K562 (cell line): ENCODE measurements around the gene DCAF4. TPM values are rescaled to one million over a fixed set of nuclear protein-coding genes. Genes with fewer than 3 reads are reported as not detected.

Experiments used
- ATAC-seq: fragments of 200-7000 bp; cut with Tn5 transposase; 3 replicates; pipeline ENCODE4 v1.9.1; 2020; ENCODE audit warnings: moderate library complexity
- BruUV-seq: library from RNA; stranded (reverse); fragments of 400-500 nt; replicated peaks from 2 replicates; lab custom pipeline; 2021; lab: Mats Ljungman, UMichigan
- CTCF ChIA-PET: fragments of 300-600 bp; formaldehyde crosslinking; extraction: SDS; loops from one replicate; lab custom pipeline; 2021; ENCODE audit warnings: low intra/inter-chr PET ratio; lab: Yijun Ruan, JAX
- POLR2A ChIA-PET: fragments of 300-600, 350-650 bp; sonication (Branson Sonifier 250); formaldehyde crosslinking; extraction: SDS; loops from one replicate; lab custom pipeline; 2021; ENCODE audit warnings: antibody characterized with exemption, inconsistent platforms; lab: Yijun Ruan, JAX
- DNase-seq, 4 experiments: peaks; one replicate each; pipeline versions ENCODE4 v3.0.0 to v3.0.0-alpha.2; 2011 to 2018; ENCODE audit warnings: low spot score in 3 of 4, mixed read lengths in 3 of 4; ENCODE audit errors: extremely low read depth in 1 of 4
- FAIRE-seq: peaks from 2 replicates; lab custom pipeline; 2011; peaks lifted over from hg19 to GRCh38; lab: Jason Lieb, UNC
- H2AFZ ChIP-seq: 2 replicates; pipeline ENCODE4 v1.6.0; 2011; ENCODE audit warnings: low read depth, low read length, control low read depth, inconsistent platforms
- H3K27ac ChIP-seq: fragments of 200-600 bp; 3 replicates; pipeline ENCODE4 v1.8.0; 2011; ENCODE audit warnings: low read depth, mild to moderate bottlenecking, control low read depth, inconsistent platforms, low read length, moderate library complexity, mixed read lengths; ENCODE audit errors: extremely low read depth
- H3K27me3 ChIP-seq, 2 experiments: fragments of 300-600 bp in 1 of 2; 2 replicates in 1 of 2; 3 replicates in 1 of 2; pipeline versions ENCODE4 v1.6.0 to v1.8.0; 2011; ENCODE audit warnings: inconsistent platforms in 2 of 2, low read length in 2 of 2, mild to moderate bottlenecking in 1 of 2, mixed read lengths in 1 of 2, moderate library complexity in 1 of 2; ENCODE audit not compliant: control insufficient read depth in 2 of 2, insufficient read depth in 2 of 2
- H3K36me3 ChIP-seq: fragments of 300-600 bp; 3 replicates; pipeline ENCODE4 v1.8.0; 2011; ENCODE audit warnings: mild to moderate bottlenecking, low read length, inconsistent platforms; ENCODE audit not compliant: control insufficient read depth, insufficient read depth
- H3K4me1 ChIP-seq, 2 experiments: fragments of 200-600 bp in 1 of 2; replicated peaks in 1 of 2; 2 replicates in 1 of 2; 3 replicates in 1 of 2; pipeline versions ENCODE4 v1.5.1 to v1.8.0; 2011; ENCODE audit warnings: inconsistent platforms in 2 of 2, low read length in 2 of 2, mild to moderate bottlenecking in 1 of 2, mixed read lengths in 1 of 2, moderate library complexity in 1 of 2; ENCODE audit not compliant: control insufficient read depth in 2 of 2, insufficient read depth in 2 of 2
- H3K4me2 ChIP-seq: 2 replicates; pipeline ENCODE4 v1.6.1; 2011; ENCODE audit warnings: low read length, control low read depth, inconsistent platforms, mixed read lengths; ENCODE audit not compliant: insufficient read depth
- H3K4me3 ChIP-seq: fragments of 200-600 bp; sonication (generic), shearing (Covaris generic); 2 replicates; pipeline ENCODE4 v1.5.1; 2016; ENCODE audit warnings: control low read depth, inconsistent platforms
- H3K79me2 ChIP-seq: fragments of 200-600 bp; 3 replicates; pipeline ENCODE4 v1.8.0; 2011; ENCODE audit warnings: low read length, inconsistent platforms; ENCODE audit not compliant: control insufficient read depth, insufficient read depth
- H3K9ac ChIP-seq, 2 experiments: 2 replicates each; pipeline versions ENCODE4 v1.6.0 to v1.6.1; 2011; ENCODE audit warnings: low read depth in 2 of 2, low read length in 2 of 2, control low read depth in 1 of 2, inconsistent platforms in 1 of 2, mild to moderate bottlenecking in 1 of 2, mixed read lengths in 1 of 2; ENCODE audit not compliant: insufficient read depth in 1 of 2
- H3K9me1 ChIP-seq: one replicate; pipeline ENCODE4 v1.6.0; 2011; ENCODE audit warnings: inconsistent platforms, mild to moderate bottlenecking, low read length, moderate library complexity; ENCODE audit not compliant: control insufficient read depth, insufficient read depth
- H3K9me3 ChIP-seq: replicated peaks from 2 replicates; pipeline ENCODE4 v1.5.1; 2011; ENCODE audit warnings: low read depth, low read length, inconsistent platforms; ENCODE audit not compliant: control insufficient read depth, insufficient read depth
- H4K20me1 ChIP-seq: replicated peaks from 2 replicates; pipeline ENCODE4 v1.6.1; 2011; ENCODE audit warnings: low read length, inconsistent platforms, mixed read lengths; ENCODE audit not compliant: control insufficient read depth, insufficient read depth
- CC2D1A ChIP-seq: fragments of 450-650 bp; IDR thresholded peaks from 2 replicates; pipeline ENCODE4 v1.6.1; 2017; ENCODE audit warnings: mild to moderate bottlenecking
- CHD1 ChIP-seq: fragments of 200-600 bp; sonication (generic); IDR thresholded peaks from one replicate; pipeline ENCODE4 v1.6.1; 2012; ENCODE audit warnings: mild to moderate bottlenecking, moderate library complexity, low read length, inconsistent platforms
- CREB3L1 ChIP-seq: fragments of 450-650 bp; IDR thresholded peaks from 2 replicates; pipeline ENCODE4 v1.6.1; 2014; ENCODE audit warnings: low read depth, mild to moderate bottlenecking, moderate library complexity, borderline replicate concordance
- CREB5 ChIP-seq: fragments of 250-450 bp; sonication (Bioruptor Pico); IDR thresholded peaks from 2 replicates; pipeline ENCODE4 v1.5.0; 2020; ENCODE audit warnings: mild to moderate bottlenecking
- E2F8 ChIP-seq: fragments of 450-650 bp; IDR thresholded peaks from 2 replicates; pipeline ENCODE4 v1.7.1; 2018; ENCODE audit warnings: mild to moderate bottlenecking, low read depth; ENCODE audit not compliant: partially characterized antibody
- EHMT2 ChIP-seq: fragments of 450-650 bp; IDR thresholded peaks from 2 replicates; pipeline ENCODE4 v1.6.1; 2018; ENCODE audit warnings: antibody characterized with exemption
- FOXP1 ChIP-seq: sonication (generic); formaldehyde crosslinking; IDR thresholded peaks from 2 replicates; pipeline ENCODE4 v1.8.0; 2022; ENCODE audit warnings: mild to moderate bottlenecking, missing genetic modification reagents
- GABPB1 ChIP-seq: sonication (generic); formaldehyde crosslinking; IDR thresholded peaks from 2 replicates; pipeline ENCODE4 v1.8.0; 2022; ENCODE audit warnings: mild to moderate bottlenecking, missing genetic modification reagents
- HMG20A ChIP-seq: fragments of 450-650 bp; formaldehyde crosslinking; conservative IDR thresholded peaks from 2 replicates; pipeline ENCODE4 v1.4.0; 2020; ENCODE audit warnings: mild to moderate bottlenecking, mixed read lengths
- KHSRP ChIP-seq: fragments of 450-650 bp; IDR thresholded peaks from 2 replicates; pipeline ENCODE4 v1.6.1; 2017
- MAX ChIP-seq: sonication (generic); formaldehyde crosslinking; IDR thresholded peaks from 2 replicates; pipeline ENCODE4 v1.9.0; 2022; ENCODE audit warnings: mild to moderate bottlenecking, missing genetic modification reagents
- NFATC3 ChIP-seq: fragments of 450-650 bp; IDR thresholded peaks from 2 replicates; pipeline ENCODE4 v1.6.1; 2017; ENCODE audit warnings: mild to moderate bottlenecking
- PHB2 ChIP-seq: fragments of 450-650 bp; IDR thresholded peaks from 2 replicates; pipeline ENCODE4 v1.6.1; 2017; ENCODE audit warnings: low read depth
- POLR2AphosphoS2 ChIP-seq: IDR thresholded peaks from 2 replicates; pipeline ENCODE4 v1.6.1; 2012; ENCODE audit warnings: low read length, improper control_type of control experiment
- PTRF ChIP-seq: fragments of 450-650 bp; IDR thresholded peaks from 2 replicates; pipeline ENCODE4 v1.6.1; 2016; ENCODE audit warnings: mild to moderate bottlenecking, missing genetic modification characterization, missing compliant biosample characterization
- RFX7 ChIP-seq: fragments of 250-450 bp; sonication (Bioruptor Pico); IDR thresholded peaks from 2 replicates; pipeline ENCODE4 v1.5.1; 2021; ENCODE audit warnings: mild to moderate bottlenecking
- RNF2 ChIP-seq: sonication (generic); IDR thresholded peaks from 2 replicates; pipeline ENCODE4 v1.6.1; 2016
- TBP ChIP-seq: optimal IDR thresholded peaks from 2 replicates; pipeline ENCODE3; 2011; ENCODE audit warnings: low read depth, low read length, improper control_type of control experiment
- ZNF316 ChIP-seq: fragments of 450-650 bp; IDR thresholded peaks from 2 replicates; pipeline ENCODE4 v1.6.1; 2016
- WGBS: fragments of 100-300 bp; shearing (Covaris generic); methylation state at CpG from one replicate; pipeline ENCODE4 v1.1.6; 2016; ENCODE audit warnings: low coverage, mixed read lengths; ENCODE audit not compliant: insufficient coverage; ENCODE audit errors: missing lambda C conversion rate; 5-methylcytosine and 5-hydroxymethylcytosine counted together
- in situ Hi-C: fragments of 300-500 bp; cut with MboI; formaldehyde crosslinking; loops from 4 replicates; pipeline ENCODE4 v1.15.0; 2018; ENCODE audit warnings: inconsistent platforms, mixed read lengths
- intact Hi-C: fragments of 100-400 bp; cut with micrococcal nuclease; formaldehyde crosslinking; loops from 2 replicates; pipeline ENCODE4 v1.14.2; 2022
- polyA plus RNA-seq, 8 experiments: library from polyadenylated mRNA; depleted of rRNA in 4 of 8; stranded (reverse) in 5 of 8; unstranded in 3 of 8; fragments of >200 nt; fragmentation: Nextera tagmentation in 2 of 8; fragmentation: Illumina TruSeq in 1 of 8; extraction: Ambion mirVana in 2 of 8; extraction: Trizol in 1 of 8; gene quantifications; 2 replicates each; pipeline versions ENCODE4 v1.2.1 to v1.2.3, GENCODE V29; 2011 to 2014; ENCODE audit warnings: inconsistent platforms in 1 of 8, missing spikeins in 1 of 8
- total RNA-seq, 7 experiments: library from RNA; depleted of rRNA in 6 of 7; stranded (reverse); fragments of >200 nt in 6 of 7; fragmentation: Illumina TruSeq in 2 of 7; extraction: Trizol in 2 of 7; gene quantifications; 2 replicates each; pipeline versions ENCODE4 v1.2.1 to v1.2.3, GENCODE V29; 2011 to 2021; ENCODE audit warnings: low replicate concordance in 1 of 7

DCAF4 gene
- total and polyA plus RNA-seq, 9 of the 15 experiments (the other 6 are each of a cell fraction or from before 2014, with no cell fraction given) = 2.7 to 49.2 (median 22.9) TPM

- H3K79me2 ChIP-seq = no peaks in the 10 kb centered on the region
- H2AFZ ChIP-seq = no peak overlapping the region
- FAIRE-seq (no peak), ATAC-seq (no peak), DNase-seq (no peak)
- H3K9ac ChIP-seq = no peak overlapping the region
- H3K4me2 ChIP-seq = no peak overlapping the region
- no peak overlapping the region for H3K27ac ChIP-seq
- no TSS peak for BruUV-seq
- 64% methylated on average over 5 of the region's 12 CpGs for WGBS
- in situ Hi-C loops (no loop called here), intact Hi-C loops (no loop called here)
- no peaks in the 10 kb centered on the region for H4K20me1 ChIP-seq
- ChIA-PET CTCF (no interaction called here), POLR2A (interaction anchor here (1.0 kb wide), 1 partner anchor 15 kb away, joined by 3 read pairs; no protein-coding TSS in a partner anchor)
- H3K4me1 ChIP-seq = no peaks in the 10 kb centered on the region
- H3K9me3 ChIP-seq = no peaks in the 10 kb centered on the region
- H3K4me3 ChIP-seq = no peak overlapping the region
- TF ChIP-seq FOXP1 = no peak
- TF ChIP-seq PHB2 = no peak
- TF ChIP-seq POLR2AphosphoS2 = no peak
- TF ChIP-seq E2F8 = no peak
- TF ChIP-seq KHSRP = no peak
- TF ChIP-seq GABPB1 (CRISPR knock-in tag) = no peak
- TF ChIP-seq MAX = no peak
- TF ChIP-seq RFX7 = no peak
- TF ChIP-seq EHMT2 = no peak
- TF ChIP-seq CC2D1A = no peak
- TF ChIP-seq NFATC3 = no peak
- TF ChIP-seq RNF2 = no peak
- TF ChIP-seq CREB5 = no peak
- no peak for TF ChIP-seq TBP
- TF ChIP-seq HMG20A = no peak
- no peak for TF ChIP-seq ZNF316
- TF ChIP-seq CREB3L1 = no peak
- TF ChIP-seq PTRF (tag) = no peak
- TF ChIP-seq CHD1 = no peak
- no peaks in the 10 kb centered on the region for H3K9me1 ChIP-seq
- no peaks in the 10 kb centered on the region for H3K27me3 ChIP-seq
- H3K36me3 ChIP-seq = peaks cover 2% of the 10 kb centered on the region; the same call in 1 of the 3 replicates
Observed at GRCh38 chr14:72974661-72975060, 48.4 kb downstream of the DCAF4 start.
